ENCODE results near the gene CACNB3. TPM values are rescaled to one million over a fixed set of nuclear protein-coding genes. Genes with fewer than 3 reads are reported as not detected.
A peak's percentile ranks its signal among the peaks of the same experiment; 100 is the strongest.

CACNB3 gene
- total and polyA plus RNA-seq, 9 of the 15 experiments (the other 6 are each of a cell fraction or from before 2014, with no cell fraction given): 0.24 to 2.0 (median 1.5) TPM

DNA sequence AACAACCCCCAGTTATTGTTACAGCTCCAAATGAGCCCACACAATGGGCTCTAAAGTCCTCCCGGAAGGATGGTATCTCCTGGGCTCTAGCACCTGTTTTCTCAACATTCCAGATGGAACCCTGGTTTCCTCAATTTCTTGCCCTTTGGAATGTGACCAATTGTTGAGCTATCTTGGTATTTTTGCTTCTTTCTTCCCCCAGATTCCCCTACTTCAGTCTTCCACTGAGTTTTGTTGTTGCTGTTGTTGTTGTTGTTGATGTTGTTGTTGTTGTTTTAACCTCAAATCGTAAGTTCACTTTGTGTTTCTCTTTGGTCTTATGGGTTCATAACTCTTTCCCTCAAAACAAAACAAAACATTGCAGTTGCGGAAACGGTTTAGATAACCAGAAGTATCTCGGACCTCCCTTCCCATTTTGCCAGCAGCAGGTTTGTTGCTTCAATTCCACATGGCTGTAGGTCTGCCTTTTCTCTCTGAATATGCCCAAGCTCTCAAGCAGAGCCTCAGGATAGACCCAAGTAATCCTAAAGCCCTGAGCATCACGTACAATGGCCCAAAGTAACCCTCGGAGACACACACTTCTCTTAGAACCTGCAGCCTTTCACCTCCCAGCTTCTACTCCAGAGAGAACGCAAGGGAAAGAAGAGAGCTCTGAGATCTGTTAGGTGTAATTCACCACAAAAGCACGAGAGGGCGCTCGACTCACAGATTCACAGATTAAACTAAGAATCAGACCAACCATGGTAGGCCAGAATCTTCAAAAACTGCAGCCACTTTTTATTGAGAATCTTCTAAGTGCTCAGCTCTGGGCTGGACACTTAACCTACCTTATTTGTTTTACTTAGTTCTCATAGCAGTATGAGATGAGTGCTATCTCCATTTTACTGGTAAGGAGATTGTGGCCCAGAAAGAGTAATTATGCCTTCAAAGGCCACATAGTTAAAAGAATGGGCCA, 34.7 kb downstream of the CACNB3 start (continued):
- no peak for TF ChIP-seq FIP1L1 (IDR thresholded peaks at IDR 0.05; ENCODE audit: low read depth, low read length, poor library complexity, severe bottlenecking)
- TF ChIP-seq, protein P1, sequence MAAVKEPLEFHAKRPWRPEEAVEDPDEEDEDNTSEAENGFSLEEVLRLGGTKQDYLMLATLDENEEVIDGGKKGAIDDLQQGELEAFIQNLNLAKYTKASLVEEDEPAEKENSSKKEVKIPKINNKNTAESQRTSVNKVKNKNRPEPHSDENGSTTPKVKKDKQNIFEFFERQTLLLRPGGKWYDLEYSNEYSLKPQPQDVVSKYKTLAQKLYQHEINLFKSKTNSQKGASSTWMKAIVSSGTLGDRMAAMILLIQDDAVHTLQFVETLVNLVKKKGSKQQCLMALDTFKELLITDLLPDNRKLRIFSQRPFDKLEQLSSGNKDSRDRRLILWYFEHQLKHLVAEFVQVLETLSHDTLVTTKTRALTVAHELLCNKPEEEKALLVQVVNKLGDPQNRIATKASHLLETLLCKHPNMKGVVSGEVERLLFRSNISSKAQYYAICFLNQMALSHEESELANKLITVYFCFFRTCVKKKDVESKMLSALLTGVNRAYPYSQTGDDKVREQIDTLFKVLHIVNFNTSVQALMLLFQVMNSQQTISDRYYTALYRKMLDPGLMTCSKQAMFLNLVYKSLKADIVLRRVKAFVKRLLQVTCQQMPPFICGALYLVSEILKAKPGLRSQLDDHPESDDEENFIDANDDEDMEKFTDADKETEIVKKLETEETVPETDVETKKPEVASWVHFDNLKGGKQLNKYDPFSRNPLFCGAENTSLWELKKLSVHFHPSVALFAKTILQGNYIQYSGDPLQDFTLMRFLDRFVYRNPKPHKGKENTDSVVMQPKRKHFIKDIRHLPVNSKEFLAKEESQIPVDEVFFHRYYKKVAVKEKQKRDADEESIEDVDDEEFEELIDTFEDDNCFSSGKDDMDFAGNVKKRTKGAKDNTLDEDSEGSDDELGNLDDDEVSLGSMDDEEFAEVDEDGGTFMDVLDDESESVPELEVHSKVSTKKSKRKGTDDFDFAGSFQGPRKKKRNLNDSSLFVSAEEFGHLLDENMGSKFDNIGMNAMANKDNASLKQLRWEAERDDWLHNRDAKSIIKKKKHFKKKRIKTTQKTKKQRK (IDR thresholded peaks at IDR 0.05; ENCODE audit: borderline replicate concordance, low read depth, low read length): no peak
- TF ChIP-seq, protein P2, sequence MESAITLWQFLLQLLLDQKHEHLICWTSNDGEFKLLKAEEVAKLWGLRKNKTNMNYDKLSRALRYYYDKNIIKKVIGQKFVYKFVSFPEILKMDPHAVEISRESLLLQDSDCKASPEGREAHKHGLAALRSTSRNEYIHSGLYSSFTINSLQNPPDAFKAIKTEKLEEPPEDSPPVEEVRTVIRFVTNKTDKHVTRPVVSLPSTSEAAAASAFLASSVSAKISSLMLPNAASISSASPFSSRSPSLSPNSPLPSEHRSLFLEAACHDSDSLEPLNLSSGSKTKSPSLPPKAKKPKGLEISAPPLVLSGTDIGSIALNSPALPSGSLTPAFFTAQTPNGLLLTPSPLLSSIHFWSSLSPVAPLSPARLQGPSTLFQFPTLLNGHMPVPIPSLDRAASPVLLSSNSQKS (CRISPR knock-in tag; IDR thresholded peaks at IDR 0.05): no peak
- no peak for TF ChIP-seq MCM2 (IDR thresholded peaks at IDR 0.05; ENCODE audit: low read depth)
- TF ChIP-seq KLF1 (tag; IDR thresholded peaks at IDR 0.05): no peak
- no peak for TF ChIP-seq HNRNPUL1 (IDR thresholded peaks at IDR 0.05; ENCODE audit: low read length)
- TF ChIP-seq, protein P3, sequence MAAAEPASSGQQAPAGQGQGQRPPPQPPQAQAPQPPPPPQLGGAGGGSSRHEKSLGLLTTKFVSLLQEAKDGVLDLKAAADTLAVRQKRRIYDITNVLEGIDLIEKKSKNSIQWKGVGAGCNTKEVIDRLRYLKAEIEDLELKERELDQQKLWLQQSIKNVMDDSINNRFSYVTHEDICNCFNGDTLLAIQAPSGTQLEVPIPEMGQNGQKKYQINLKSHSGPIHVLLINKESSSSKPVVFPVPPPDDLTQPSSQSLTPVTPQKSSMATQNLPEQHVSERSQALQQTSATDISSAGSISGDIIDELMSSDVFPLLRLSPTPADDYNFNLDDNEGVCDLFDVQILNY (CRISPR knock-in tag; IDR thresholded peaks at IDR 0.05): no peak
- no peak for TF ChIP-seq POU5F1 (IDR thresholded peaks at IDR 0.05; ENCODE audit: borderline replicate concordance, low read depth, low read length, partially characterized antibody)
- TF ChIP-seq, protein P4, sequence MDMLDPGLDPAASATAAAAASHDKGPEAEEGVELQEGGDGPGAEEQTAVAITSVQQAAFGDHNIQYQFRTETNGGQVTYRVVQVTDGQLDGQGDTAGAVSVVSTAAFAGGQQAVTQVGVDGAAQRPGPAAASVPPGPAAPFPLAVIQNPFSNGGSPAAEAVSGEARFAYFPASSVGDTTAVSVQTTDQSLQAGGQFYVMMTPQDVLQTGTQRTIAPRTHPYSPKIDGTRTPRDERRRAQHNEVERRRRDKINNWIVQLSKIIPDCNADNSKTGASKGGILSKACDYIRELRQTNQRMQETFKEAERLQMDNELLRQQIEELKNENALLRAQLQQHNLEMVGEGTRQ (CRISPR knock-in tag; IDR thresholded peaks at IDR 0.05): no peak
- no peak for TF ChIP-seq PHF8 (IDR thresholded peaks at IDR 0.05; ENCODE audit: borderline replicate concordance, low read length)
- TF ChIP-seq, protein P5, sequence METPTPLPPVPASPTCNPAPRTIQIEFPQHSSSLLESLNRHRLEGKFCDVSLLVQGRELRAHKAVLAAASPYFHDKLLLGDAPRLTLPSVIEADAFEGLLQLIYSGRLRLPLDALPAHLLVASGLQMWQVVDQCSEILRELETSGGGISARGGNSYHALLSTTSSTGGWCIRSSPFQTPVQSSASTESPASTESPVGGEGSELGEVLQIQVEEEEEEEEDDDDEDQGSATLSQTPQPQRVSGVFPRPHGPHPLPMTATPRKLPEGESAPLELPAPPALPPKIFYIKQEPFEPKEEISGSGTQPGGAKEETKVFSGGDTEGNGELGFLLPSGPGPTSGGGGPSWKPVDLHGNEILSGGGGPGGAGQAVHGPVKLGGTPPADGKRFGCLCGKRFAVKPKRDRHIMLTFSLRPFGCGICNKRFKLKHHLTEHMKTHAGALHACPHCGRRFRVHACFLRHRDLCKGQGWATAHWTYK (CRISPR knock-in tag; IDR thresholded peaks at IDR 0.05): no peak
- TF ChIP-seq HLTF (IDR thresholded peaks at IDR 0.05): no peak
- no peak; the same call in 1 of the 2 replicates for TF ChIP-seq ZNF830 (CRISPR knock-in tag; IDR thresholded peaks at IDR 0.05)
- TF ChIP-seq TGIF2 (CRISPR knock-in tag; IDR thresholded peaks at IDR 0.05): no peak
- TF ChIP-seq ZNF444 (CRISPR knock-in tag; IDR thresholded peaks at IDR 0.05): no peak
- TF ChIP-seq, protein P6, sequence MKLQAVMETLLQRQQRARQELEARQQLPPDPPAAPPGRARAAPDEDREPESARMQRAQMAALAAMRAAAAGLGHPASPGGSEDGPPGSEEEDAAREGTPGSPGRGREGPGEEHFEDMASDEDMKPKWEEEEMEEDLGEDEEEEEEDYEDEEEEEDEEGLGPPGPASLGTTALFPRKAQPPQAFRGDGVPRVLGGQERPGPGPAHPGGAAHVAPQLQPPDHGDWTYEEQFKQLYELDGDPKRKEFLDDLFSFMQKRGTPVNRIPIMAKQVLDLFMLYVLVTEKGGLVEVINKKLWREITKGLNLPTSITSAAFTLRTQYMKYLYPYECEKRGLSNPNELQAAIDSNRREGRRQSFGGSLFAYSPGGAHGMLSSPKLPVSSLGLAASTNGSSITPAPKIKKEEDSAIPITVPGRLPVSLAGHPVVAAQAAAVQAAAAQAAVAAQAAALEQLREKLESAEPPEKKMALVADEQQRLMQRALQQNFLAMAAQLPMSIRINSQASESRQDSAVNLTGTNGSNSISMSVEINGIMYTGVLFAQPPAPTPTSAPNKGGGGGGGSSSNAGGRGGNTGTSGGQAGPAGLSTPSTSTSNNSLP (IDR thresholded peaks at IDR 0.05; ENCODE audit: borderline replicate concordance, low read depth, low read length): peak; percentile 89; the same call in 1 of the 2 replicates
- peak; percentile 50; the same call in 1 of the 2 replicates for TF ChIP-seq RB1 (IDR thresholded peaks at IDR 0.05; ENCODE audit: low read depth)
